Measurements from ENCODE around the gene NPLOC4. TPM values are rescaled to one million over a fixed set of nuclear protein-coding genes. Genes with fewer than 3 reads are reported as not detected.
"Not testable (repeated sequence)": the region's sequence is repeated elsewhere in the genome, so short reads cannot be mapped to it uniquely, and the experiment has no call there.

The NPLOC4 gene
- total and polyA plus RNA-seq, 2 donors (not counting 1 experiment from before 2014, with no cell fraction given): 51.0 to 62.5 TPM

- no peak for TF ChIP-seq CTCF (conservative IDR thresholded peaks at IDR 0.05 in 1 of 2, IDR thresholded peaks at IDR 0.05 in 1 of 2; ENCODE audit: low read depth in 1 of 2, low read length in 2 of 2)
- no peak for TF ChIP-seq EZH2 (IDR thresholded peaks at IDR 0.05; ENCODE audit: low read length, missing control alignments)
- no peak overlapping the region for H3K4me3 ChIP-seq (replicated peaks in 1 of 4; ENCODE audit: control extremely low read depth in 1 of 4, insufficient read depth in 1 of 4, low read depth in 3 of 4, low read length in 4 of 4)
- no peak for DNase-seq (ENCODE audit: low read depth in 2 of 2)
- H3K79me2 ChIP-seq (ENCODE audit: control insufficient read depth, insufficient read depth, low read length): peaks cover 57% of the 10 kb centered on the region
- no peak overlapping the region for H3K4me2 ChIP-seq (ENCODE audit: extremely low read depth, insufficient read depth, low read length)
- H3K27me3 ChIP-seq (ENCODE audit: control insufficient read depth, insufficient read depth, low read length): no peaks in the 10 kb centered on the region
- peaks cover 4% of the 10 kb centered on the region for H3K4me1 ChIP-seq (ENCODE audit: control insufficient read depth, extremely low read depth, insufficient read depth, low read length)
- H3K36me3 ChIP-seq (ENCODE audit: control insufficient read depth, insufficient read depth, low read length): peaks cover 3% of the 10 kb centered on the region
- H3K9ac ChIP-seq (ENCODE audit: insufficient read depth, low read length): no peak overlapping the region
- no peak overlapping the region for H3K27ac ChIP-seq (ENCODE audit: insufficient read depth, low read length)
- H2AFZ ChIP-seq (ENCODE audit: low read length): no peak overlapping the region
- H4K20me1 ChIP-seq (ENCODE audit: control insufficient read depth, extremely low read depth, insufficient read depth, low read length): no peaks in the 10 kb centered on the region
- H3K9me3 ChIP-seq (ENCODE audit: control insufficient read depth, insufficient read depth, low read depth, low read length): no peaks in the 10 kb centered on the region
These were observed 5.4 kb downstream of the NPLOC4 start for GRCh38 chr17:81631482-81631881.

GRCh38 chr17:81630274-81630673 is 6.6 kb downstream of the NPLOC4 start:
- no peaks in the 10 kb centered on the region for H4K20me1 ChIP-seq (ENCODE audit: control insufficient read depth, extremely low read depth, insufficient read depth, low read length)
- no peak overlapping the region for H3K4me2 ChIP-seq (ENCODE audit: extremely low read depth, insufficient read depth, low read length)
- no peaks in the 10 kb centered on the region for H3K27me3 ChIP-seq (ENCODE audit: control insufficient read depth, insufficient read depth, low read length)
- TF ChIP-seq EZH2 (IDR thresholded peaks at IDR 0.05; ENCODE audit: low read length, missing control alignments) (no peak), CTCF (conservative IDR thresholded peaks at IDR 0.05 in 1 of 2, IDR thresholded peaks at IDR 0.05 in 1 of 2; ENCODE audit: low read depth in 1 of 2, low read length in 2 of 2) (no peak)
- no peak overlapping the region for H2AFZ ChIP-seq (ENCODE audit: low read length)
- no peaks in the 10 kb centered on the region for H3K9me3 ChIP-seq (ENCODE audit: control insufficient read depth, insufficient read depth, low read depth, low read length)
- H3K9ac ChIP-seq (ENCODE audit: insufficient read depth, low read length): no peak overlapping the region
- peaks cover 5% of the 10 kb centered on the region for H3K36me3 ChIP-seq (ENCODE audit: control insufficient read depth, insufficient read depth, low read length)
- no peak overlapping the region for H3K27ac ChIP-seq (ENCODE audit: insufficient read depth, low read length)
- no peak overlapping the region for H3K4me3 ChIP-seq (replicated peaks in 1 of 4; ENCODE audit: control extremely low read depth in 1 of 4, insufficient read depth in 1 of 4, low read depth in 3 of 4, low read length in 4 of 4)
- H3K79me2 ChIP-seq (ENCODE audit: control insufficient read depth, insufficient read depth, low read length): peaks cover 47% of the 10 kb centered on the region
- no peak for DNase-seq (ENCODE audit: low read depth in 2 of 2)
- H3K4me1 ChIP-seq (ENCODE audit: control insufficient read depth, extremely low read depth, insufficient read depth, low read length): peaks cover under 1% of the 10 kb centered on the region

- Histone ChIP-seq H3K9me3 (ENCODE audit: control insufficient read depth, insufficient read depth, low read depth, low read length) (no peaks in the 10 kb centered on the region), H3K36me3 (ENCODE audit: control insufficient read depth, insufficient read depth, low read length) (peaks cover 18% of the 10 kb centered on the region), H3K4me3 (replicated peaks in 1 of 4; ENCODE audit: control extremely low read depth in 1 of 4, insufficient read depth in 1 of 4, low read depth in 3 of 4, low read length in 4 of 4) (no peak overlapping the region), H3K4me2 (ENCODE audit: extremely low read depth, insufficient read depth, low read length) (no peak overlapping the region), H2AFZ (ENCODE audit: low read length) (no peak overlapping the region), H3K27me3 (ENCODE audit: control insufficient read depth, insufficient read depth, low read length) (no peaks in the 10 kb centered on the region), H3K4me1 (ENCODE audit: control insufficient read depth, extremely low read depth, insufficient read depth, low read length) (no peaks in the 10 kb centered on the region), H4K20me1 (ENCODE audit: control insufficient read depth, extremely low read depth, insufficient read depth, low read length) (no peaks in the 10 kb centered on the region), H3K79me2 (ENCODE audit: control insufficient read depth, insufficient read depth, low read length) (peaks cover 28% of the 10 kb centered on the region), H3K27ac (ENCODE audit: insufficient read depth, low read length) (no peak overlapping the region), H3K9ac (ENCODE audit: insufficient read depth, low read length) (no peak overlapping the region)
- TF ChIP-seq CTCF (conservative IDR thresholded peaks at IDR 0.05 in 1 of 2, IDR thresholded peaks at IDR 0.05 in 1 of 2; ENCODE audit: low read depth in 1 of 2, low read length in 2 of 2) (no peak), EZH2 (IDR thresholded peaks at IDR 0.05; ENCODE audit: low read length, missing control alignments) (no peak)
- peak in 1 of 2 donors; percentile 33 for DNase-seq (ENCODE audit: low read depth in 2 of 2)
These were observed 15.3 kb downstream of the NPLOC4 start for GRCh38 chr17:81621494-81622130.

- H3K36me3 ChIP-seq (ENCODE audit: control insufficient read depth, insufficient read depth, low read length): peaks cover 13% of the 10 kb centered on the region
- not testable (repeated sequence) for H3K4me3 ChIP-seq (replicated peaks in 1 of 4; ENCODE audit: control extremely low read depth in 1 of 4, insufficient read depth in 1 of 4, low read depth in 3 of 4, low read length in 4 of 4); H2AFZ ChIP-seq (ENCODE audit: low read length); DNase-seq (ENCODE audit: low read depth in 2 of 2); H3K4me1 ChIP-seq (ENCODE audit: control insufficient read depth, extremely low read depth, insufficient read depth, low read length); H3K27me3 ChIP-seq (ENCODE audit: control insufficient read depth, insufficient read depth, low read length); H4K20me1 ChIP-seq (ENCODE audit: control insufficient read depth, extremely low read depth, insufficient read depth, low read length); H3K9ac ChIP-seq (ENCODE audit: insufficient read depth, low read length); H3K27ac ChIP-seq (ENCODE audit: insufficient read depth, low read length); H3K9me3 ChIP-seq (ENCODE audit: control insufficient read depth, insufficient read depth, low read depth, low read length); H3K4me2 ChIP-seq (ENCODE audit: extremely low read depth, insufficient read depth, low read length)
- peaks cover 46% of the 10 kb centered on the region for H3K79me2 ChIP-seq (ENCODE audit: control insufficient read depth, insufficient read depth, low read length)
These were observed 18.6 kb downstream of the NPLOC4 start for GRCh38 chr17:81618307-81618706.

Measured in fibroblast of lung (primary cell).